Spleen (tissue), 7 donors: Measurements from ENCODE around the gene ARHGEF37.

Source experiments
- POLR2A ChIP-seq, 3 donors: fragments of 450-650 bp; IDR thresholded peaks; one replicate each; pipeline ENCODE4 v1.5.1; 2017; ENCODE audit warnings: antibody characterized with exemption in 3 of 3, mild to moderate bottlenecking in 1 of 3
- TF ChIP-seq, protein P1 (sequence below), 11 experiments: fragments of 200-600 bp in 7 of 11; fragments of 450-650 bp in 4 of 11; sonication (generic) in 4 of 11; IDR thresholded peaks in 8 of 11; conservative IDR thresholded peaks in 3 of 11; 1 replicate in 7 of 11; 2 replicates in 4 of 11; pipeline versions ENCODE4 v1.4.0 to v1.8.0; 2016 to 2021; ENCODE audit warnings: antibody characterized with exemption in 11 of 11, inconsistent platforms in 4 of 11, mild to moderate bottlenecking in 1 of 11
- donor health status: DM: no; HTN: no; CAD: no; lungs with moderate emphysema.
- donor health status: DM: no; HTN: no; CAD: no.
- donor health status: DM: no; HTN: no; CAD: no.

DNA sequence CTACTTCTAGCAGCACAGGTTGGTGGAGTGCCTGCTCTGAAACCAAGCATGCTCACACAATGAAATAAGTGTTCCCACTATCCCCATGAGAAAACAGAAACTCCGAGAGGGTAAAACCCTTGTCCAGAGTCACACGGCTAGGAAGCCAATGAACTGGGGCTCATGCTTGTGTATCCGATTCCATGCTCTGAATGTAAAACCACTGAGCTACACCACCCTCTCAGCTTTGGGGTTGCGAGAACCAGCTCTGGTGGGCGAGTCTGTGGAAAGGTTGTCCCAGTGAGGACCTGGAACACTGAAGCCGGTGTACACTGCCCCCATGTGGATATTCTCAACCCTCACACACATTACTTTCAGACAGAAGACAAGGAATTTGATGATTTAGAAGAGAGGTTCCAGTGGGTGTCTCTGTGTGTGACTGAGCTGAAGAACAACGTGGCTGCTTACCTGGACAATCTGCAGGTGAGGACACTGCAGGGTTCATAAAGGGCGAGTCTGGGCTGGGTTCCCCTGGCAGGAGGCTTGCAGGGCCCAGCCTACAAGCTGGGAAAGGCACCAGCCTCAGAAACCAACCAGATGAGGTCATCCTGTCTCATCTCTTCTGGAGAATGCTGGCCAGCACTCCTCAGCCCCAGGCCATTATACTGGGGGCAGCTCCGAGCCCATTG is 37.4 kb downstream of the ARHGEF37 start:
- TF ChIP-seq, protein P1, sequence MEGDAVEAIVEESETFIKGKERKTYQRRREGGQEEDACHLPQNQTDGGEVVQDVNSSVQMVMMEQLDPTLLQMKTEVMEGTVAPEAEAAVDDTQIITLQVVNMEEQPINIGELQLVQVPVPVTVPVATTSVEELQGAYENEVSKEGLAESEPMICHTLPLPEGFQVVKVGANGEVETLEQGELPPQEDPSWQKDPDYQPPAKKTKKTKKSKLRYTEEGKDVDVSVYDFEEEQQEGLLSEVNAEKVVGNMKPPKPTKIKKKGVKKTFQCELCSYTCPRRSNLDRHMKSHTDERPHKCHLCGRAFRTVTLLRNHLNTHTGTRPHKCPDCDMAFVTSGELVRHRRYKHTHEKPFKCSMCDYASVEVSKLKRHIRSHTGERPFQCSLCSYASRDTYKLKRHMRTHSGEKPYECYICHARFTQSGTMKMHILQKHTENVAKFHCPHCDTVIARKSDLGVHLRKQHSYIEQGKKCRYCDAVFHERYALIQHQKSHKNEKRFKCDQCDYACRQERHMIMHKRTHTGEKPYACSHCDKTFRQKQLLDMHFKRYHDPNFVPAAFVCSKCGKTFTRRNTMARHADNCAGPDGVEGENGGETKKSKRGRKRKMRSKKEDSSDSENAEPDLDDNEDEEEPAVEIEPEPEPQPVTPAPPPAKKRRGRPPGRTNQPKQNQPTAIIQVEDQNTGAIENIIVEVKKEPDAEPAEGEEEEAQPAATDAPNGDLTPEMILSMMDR (IDR thresholded peaks at IDR 0.05 in 8 of 11, conservative IDR thresholded peaks at IDR 0.05 in 3 of 11): peak in 9 of 11 experiments; percentile 34 to 67 (median 57)
- TF ChIP-seq POLR2A (IDR thresholded peaks at IDR 0.05): no peak
